NCI-H1694 (cell line): ENCODE measurements around the gene PXDN.
"Not testable (repeated sequence)": the region's sequence is repeated elsewhere in the genome, so short reads cannot be mapped to it uniquely, and the experiment has no call there.

Source experiments
- DNase-seq: peaks from one replicate; lab custom pipeline; 2025; lab: John Stamatoyannopoulos, UW

The PXDN gene

GRCh38 chr2:1723397-1724042 lies 20.8 kb downstream of the PXDN start:
- DNase-seq, result no peak

GRCh38 chr2:1722692-1723091 lies 21.6 kb downstream of the PXDN start:
- no peak for DNase-seq

DNA sequence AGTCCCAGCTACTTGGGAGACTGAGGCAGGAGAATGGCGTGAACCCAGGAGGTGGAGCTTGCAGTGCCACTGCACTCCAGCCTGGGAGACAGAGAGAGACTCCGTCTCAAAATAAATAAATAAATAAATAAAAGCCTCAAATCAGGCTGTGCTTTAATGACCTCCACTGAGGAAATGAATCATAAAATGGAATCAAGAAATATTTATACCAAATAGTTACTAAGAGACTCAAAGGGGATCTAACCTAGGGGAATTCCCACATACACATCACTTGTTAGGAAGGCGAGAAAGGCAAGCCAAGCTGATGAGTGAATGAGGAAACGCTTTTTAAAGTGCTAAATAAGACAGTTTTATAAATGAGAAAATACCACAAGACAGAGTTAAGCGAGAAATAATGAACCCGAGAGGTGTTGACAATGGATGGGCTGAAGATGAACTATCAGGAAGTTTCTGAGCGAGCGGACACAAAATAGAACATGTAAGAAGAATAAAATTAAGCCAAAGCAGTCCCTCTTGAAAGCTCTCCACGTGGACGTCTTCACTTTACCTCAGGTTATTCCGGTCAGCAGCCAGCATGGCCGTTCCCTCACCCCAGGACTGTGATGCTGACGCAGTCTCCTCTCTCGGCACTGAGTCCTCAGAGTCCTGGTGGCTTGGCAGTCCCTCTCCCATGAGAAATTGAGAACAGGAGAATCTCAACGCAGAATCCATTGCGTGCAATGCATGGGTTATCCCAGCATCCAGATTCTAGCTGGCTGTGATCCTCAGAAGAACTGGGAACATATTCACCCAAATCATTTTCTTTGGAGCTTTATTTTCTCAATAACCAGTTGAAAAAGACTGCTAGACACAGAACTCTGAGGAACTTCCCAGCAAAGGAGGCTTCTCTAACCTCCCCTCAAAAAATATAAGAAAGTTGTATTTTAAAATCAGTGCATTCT lies 22.3 kb downstream of the PXDN start:
- no peak for DNase-seq

- no peak for DNase-seq
These were observed 25.7 kb downstream of the PXDN start for GRCh38 chr2:1718339-1719220.

GRCh38 chr2:1717113-1717512 lies 27.2 kb downstream of the PXDN start:
- no peak for DNase-seq

- no peak for DNase-seq
These were observed 27.9 kb downstream of the PXDN start for GRCh38 chr2:1716441-1716840.

GRCh38 chr2:1716014-1716305 lies 28.4 kb downstream of the PXDN start:
- not testable (repeated sequence) for DNase-seq

GRCh38 chr2:1715184-1716013 lies 28.9 kb downstream of the PXDN start:
- no peak for DNase-seq

- DNase-seq, result no peak
These were observed 29.8 kb downstream of the PXDN start for GRCh38 chr2:1714291-1715064.

DNA sequence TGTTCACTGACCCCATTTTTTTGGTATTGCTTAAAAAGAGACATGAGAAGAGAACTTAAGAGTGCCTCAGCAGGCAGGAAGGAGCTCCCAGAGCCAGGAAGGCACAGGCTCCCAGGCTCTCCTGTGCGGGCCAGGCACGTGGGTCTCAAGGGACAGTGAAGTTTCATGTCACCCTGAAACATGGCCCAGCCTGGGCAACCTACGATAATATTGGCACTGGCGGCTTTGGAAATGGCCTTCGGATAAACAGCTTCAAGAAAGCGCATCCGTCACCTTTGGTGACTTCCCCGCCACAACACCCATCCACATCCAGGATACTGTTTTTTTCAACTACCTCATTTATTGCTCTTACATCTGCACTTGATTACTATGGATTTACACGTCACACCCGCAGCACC lies 30.5 kb downstream of the PXDN start:
- DNase-seq, result no peak

DNA sequence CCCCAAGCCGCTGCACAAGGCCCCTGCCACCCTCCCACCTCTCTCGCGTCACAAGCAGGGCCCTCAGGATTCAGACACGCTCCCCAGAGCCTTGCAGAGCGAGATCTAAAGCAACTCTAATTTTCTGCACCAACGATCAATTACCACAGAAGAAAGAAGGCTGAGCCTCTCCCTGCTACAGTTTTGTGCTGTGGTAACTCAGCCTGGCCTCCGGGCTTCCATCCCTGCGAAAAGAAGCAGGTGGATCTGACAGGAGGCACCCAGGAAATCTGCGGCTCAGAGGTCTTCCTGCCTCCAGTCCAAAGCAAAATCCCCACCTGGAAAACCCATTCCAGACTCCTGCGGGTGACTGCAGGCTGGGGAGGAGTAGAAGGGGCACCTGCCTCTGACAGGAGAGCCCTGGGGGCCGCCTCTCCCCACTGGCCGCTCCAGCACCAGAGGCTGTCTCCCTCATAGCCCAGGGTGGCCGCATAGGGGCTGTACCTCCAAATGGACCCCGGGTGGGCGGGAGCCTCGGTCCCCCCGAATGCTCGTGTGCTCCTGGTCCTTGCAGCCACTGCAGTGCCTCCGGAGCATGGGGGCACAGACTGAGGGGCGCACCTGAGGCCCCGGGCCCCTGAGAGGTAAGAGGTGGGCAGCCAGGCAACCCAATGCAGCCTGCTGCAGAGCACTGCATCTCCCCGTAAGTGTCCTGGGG lies 31.0 kb downstream of the PXDN start:
- no peak for DNase-seq

- DNase-seq, result no peak
These were observed 34.3 kb downstream of the PXDN start for GRCh38 chr2:1709946-1710560.

DNA sequence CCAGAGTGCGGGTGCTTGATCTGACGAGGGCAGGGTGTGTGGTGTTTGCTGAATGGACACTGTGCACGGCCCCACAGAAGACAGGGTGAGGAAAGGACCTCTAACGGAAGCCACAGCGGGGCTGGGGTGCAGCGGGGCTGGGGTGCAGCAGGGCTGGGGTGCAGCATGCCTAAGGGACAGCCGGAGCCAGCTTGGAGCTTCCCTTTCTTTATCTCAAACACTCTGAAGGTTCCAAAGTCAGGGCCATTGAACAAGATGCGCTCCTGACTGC lies 35.0 kb downstream of the PXDN start:
- no peak for DNase-seq

GRCh38 chr2:1708476-1709334 lies 35.6 kb downstream of the PXDN start:
- no peak for DNase-seq

DNA sequence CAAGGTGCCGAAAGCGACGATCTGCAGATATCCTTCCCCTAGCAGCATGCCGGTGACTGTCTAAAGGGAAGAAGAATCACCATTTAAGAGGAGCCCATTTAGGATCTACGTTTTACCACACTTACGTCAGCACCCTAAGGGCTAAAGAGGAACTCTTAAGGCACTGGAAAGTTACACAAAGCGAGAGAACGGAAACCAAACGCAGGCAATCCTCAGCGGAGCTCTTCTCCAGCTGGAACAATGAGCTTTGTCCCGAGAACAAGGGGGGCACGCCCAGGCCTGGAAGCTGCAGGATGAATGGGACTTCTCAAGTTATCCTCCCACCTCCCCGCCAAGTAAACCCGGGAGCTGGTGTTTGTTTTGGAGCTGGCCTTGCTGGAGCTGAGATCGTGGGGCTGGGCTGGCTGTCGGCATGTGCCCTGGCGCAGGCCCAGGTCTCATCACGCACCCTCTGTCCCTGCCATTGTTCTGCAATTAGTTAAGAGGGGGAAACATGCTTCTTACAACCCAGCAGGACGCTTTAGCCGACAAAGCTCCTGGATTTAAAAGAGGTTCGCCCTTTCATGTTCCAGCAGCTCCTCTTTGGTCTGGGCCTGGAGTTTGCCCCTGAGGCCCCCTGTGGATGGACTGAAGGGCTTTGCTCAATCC lies 36.4 kb downstream of the PXDN start:
- DNase-seq, result no peak

DNA sequence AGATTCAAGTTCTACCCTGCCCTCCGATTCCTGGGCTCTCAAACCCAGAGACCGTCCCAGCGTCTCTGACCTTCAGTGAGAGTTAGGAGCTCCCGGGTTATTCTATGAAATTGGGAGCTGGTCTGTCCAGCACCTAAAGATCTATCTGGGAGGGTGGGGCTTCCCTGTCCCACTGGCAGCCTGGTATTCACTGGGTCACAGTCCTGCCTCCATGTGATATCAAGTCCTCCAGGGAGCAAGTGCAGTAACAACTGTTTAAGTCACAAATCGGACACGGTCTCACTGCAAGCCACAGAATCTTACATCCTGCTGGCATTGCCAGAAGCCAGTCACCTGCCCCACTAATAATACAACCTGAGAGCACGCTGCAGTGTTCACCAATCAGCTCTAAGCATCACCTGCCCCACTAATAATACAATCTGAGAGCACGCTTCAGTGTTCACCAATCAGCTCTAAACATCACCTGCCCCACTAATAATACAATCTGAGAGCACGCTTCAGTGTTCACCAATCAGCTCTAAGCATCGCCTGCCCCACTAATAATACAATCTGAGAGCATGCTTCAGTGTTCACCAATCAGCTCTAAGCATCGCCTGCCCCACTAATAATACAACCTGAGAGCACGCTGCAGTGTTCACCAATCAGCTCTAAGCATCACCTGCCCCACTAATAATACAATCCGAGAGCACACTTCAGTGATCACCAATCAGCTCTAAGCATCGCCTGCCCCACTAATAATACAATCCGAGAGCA lies 38.0 kb downstream of the PXDN start:
- DNase-seq, result not testable (repeated sequence)

DNA sequence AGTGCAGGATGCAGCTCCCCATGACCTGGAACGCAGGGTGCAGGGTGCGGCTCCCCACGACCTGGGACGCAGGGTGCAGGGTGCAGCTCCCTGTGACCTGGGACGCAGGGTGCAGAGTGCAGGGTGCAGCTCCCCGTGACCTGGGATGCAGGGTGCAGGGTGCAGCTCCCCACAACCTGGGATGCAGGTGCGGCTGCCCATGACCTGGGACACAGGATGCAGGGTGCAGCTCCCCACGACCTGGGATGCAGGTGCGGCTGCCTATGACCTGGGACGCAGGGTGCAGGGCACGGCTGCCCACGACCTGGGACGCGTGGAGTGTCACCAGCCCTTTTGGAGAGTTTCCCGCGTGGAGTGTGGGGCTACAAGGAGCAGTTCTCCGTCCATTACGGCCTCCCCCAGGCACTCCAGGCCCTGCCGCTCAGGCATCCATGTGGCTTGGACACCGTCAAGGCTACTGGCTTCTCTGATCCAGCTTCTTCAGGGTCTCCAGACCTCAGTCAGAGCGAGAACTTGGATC lies 38.7 kb downstream of the PXDN start:
- DNase-seq, result no peak
